ENCODE data around the gene KCND3. TPM values are rescaled to one million over a fixed set of nuclear protein-coding genes. Genes with fewer than 3 reads are reported as not detected.
A peak's percentile ranks its signal among the peaks of the same experiment; 100 is the strongest.

KCND3 gene
- total and polyA plus RNA-seq, 2 of the 4 experiments (the other 2 are of a cell fraction), result under 0.01 to 0.03 TPM

GRCh38 chr1:111745675-111746613, 243.5 kb downstream of the KCND3 start:
- Histone ChIP-seq H3K4me1 (ENCODE audit: control insufficient read depth, insufficient read depth, low read length) (peaks cover 13% of the 10 kb centered on the region), H3K27ac (ENCODE audit: insufficient read depth, low read length) (no peak overlapping the region)
- WGBS, 2 experiments (ENCODE audit: extremely low coverage in 2 of 2, insufficient read length in 1 of 2), result no CpG with 5 or more reads among the region's 9 CpGs

More at GRCh38 chr1:111745675-111746613, 243.5 kb downstream of the KCND3 start:
- H2AFZ ChIP-seq (replicated peaks; ENCODE audit: low read length, poor library complexity), result peak overlapping the region; percentile 30
- H4K20me1 ChIP-seq (ENCODE audit: insufficient read depth, low read length), result peaks cover 10% of the 10 kb centered on the region; the same call in 1 of the 2 replicates
- H2AK9ac ChIP-seq (replicated peaks; ENCODE audit: low read depth, low read length, poor library complexity), result peak overlapping the region; percentile 22
- in situ Hi-C loops (cut with MboI; ENCODE audit: low sequenced_read_pairs), result no loop called here
- no peak overlapping the region for H3K4me3 ChIP-seq (ENCODE audit: insufficient read depth, low read depth, low read length)
- H3K18ac ChIP-seq (ENCODE audit: low read depth, low read length), result no peak overlapping the region
- no peak overlapping the region for H3K4me2 ChIP-seq (ENCODE audit: low read depth, low read length)
- no peak overlapping the region for H2BK120ac ChIP-seq (ENCODE audit: low read depth, low read length)
- no peaks in the 10 kb centered on the region; a peak in 1 of 4 replicates for H3K79me1 ChIP-seq (ENCODE audit: low read depth in 1 of 2, low read length in 2 of 2)
- no peaks in the 10 kb centered on the region for H3K36me3 ChIP-seq (ENCODE audit: control insufficient read depth, insufficient read depth, low read length)
- peak overlapping the region; percentile 68; the same call in 1 of the 2 replicates for H2AK5ac ChIP-seq (ENCODE audit: low read depth, low read length)
- intact Hi-C loops (cut with micrococcal nuclease), result no loop called here
- BruUV-seq (replicated peaks), result no TSS peak
- H4K91ac ChIP-seq (ENCODE audit: insufficient read depth, low read depth, low read length), result no peak overlapping the region
- dilution Hi-C loops (cut with HindIII; ENCODE audit: low sequenced_read_pairs, unreplicated experiment), result no loop called here
- H2BK5ac ChIP-seq (ENCODE audit: low read depth, low read length, poor library complexity, severe bottlenecking), result no peak overlapping the region
- no peak overlapping the region for H3K9ac ChIP-seq (ENCODE audit: low read depth, low read length)
- TF ChIP-seq, protein P1, sequence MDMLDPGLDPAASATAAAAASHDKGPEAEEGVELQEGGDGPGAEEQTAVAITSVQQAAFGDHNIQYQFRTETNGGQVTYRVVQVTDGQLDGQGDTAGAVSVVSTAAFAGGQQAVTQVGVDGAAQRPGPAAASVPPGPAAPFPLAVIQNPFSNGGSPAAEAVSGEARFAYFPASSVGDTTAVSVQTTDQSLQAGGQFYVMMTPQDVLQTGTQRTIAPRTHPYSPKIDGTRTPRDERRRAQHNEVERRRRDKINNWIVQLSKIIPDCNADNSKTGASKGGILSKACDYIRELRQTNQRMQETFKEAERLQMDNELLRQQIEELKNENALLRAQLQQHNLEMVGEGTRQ (IDR thresholded peaks at IDR 0.05; ENCODE audit: low read depth, low read length), result no peak
- TF ChIP-seq CEBPB (IDR thresholded peaks at IDR 0.05; ENCODE audit: low read depth, low read length), result peak; percentile 24; the same call in 1 of the 2 replicates
- ChIA-PET CTCF (interaction anchor here (1.1 to 2.4 kb wide), 4 partner anchors 9 to 264 kb away, joined by 4 to 8 read pairs (median 6); no protein-coding TSS in a partner anchor), POLR2A (ENCODE audit: unreplicated experiment) (interaction anchor here (0.7 kb wide), 1 partner anchor 10 kb away, joined by 3 read pairs; no protein-coding TSS in a partner anchor)
- H3K9me3 ChIP-seq (ENCODE audit: control insufficient read depth, insufficient read depth, low read length), result no peaks in the 10 kb centered on the region
- DNase-seq, result no peak
- no peak overlapping the region for H3K56ac ChIP-seq (ENCODE audit: extremely low read depth, insufficient read depth, low read length)
- H3K4ac ChIP-seq (ENCODE audit: low read depth, low read length), result peak overlapping the region; percentile 28
- H3K27me3 ChIP-seq (ENCODE audit: control insufficient read depth, insufficient read depth, low read length), result no peaks in the 10 kb centered on the region
- no peak for ATAC-seq (ENCODE audit: low read depth)
- H3K23ac ChIP-seq (ENCODE audit: low read depth, low read length), result peak overlapping the region; percentile 28; the same call in 1 of the 2 replicates
- no peak overlapping the region for H3K14ac ChIP-seq (replicated peaks; ENCODE audit: low read depth, low read length)
- H2BK20ac ChIP-seq (ENCODE audit: low read depth, low read length), result peak overlapping the region; percentile 54
- peak overlapping the region; percentile 58; the same call in 1 of the 3 replicates for H2BK15ac ChIP-seq (ENCODE audit: low read depth, low read length)
- H4K5ac ChIP-seq (ENCODE audit: low read depth, low read length), result no peak overlapping the region
- no peak overlapping the region for H4K8ac ChIP-seq (ENCODE audit: low read depth in 2 of 2, low read length in 2 of 2)
- peaks cover 35% of the 10 kb centered on the region for H3K9me1 ChIP-seq (ENCODE audit: insufficient read depth, low read length)

Measured in IMR-90 (cell line).